Measurements from ENCODE around the gene NFIA. TPM values are rescaled to one million over a fixed set of nuclear protein-coding genes. Genes with fewer than 3 reads are reported as not detected.

Gene NFIA
- total RNA-seq, result 4.2 and 4.8 TPM in 2 replicates

GRCh38 chr1:61082311-61083012 is at the start of gene NFIA:
NFIA (plus strand) TSS chr1:61082561.

